ENCODE measurements around the gene CHD3. TPM values are rescaled to one million over a fixed set of nuclear protein-coding genes. Genes with fewer than 3 reads are reported as not detected.

Gene CHD3
- total and polyA plus RNA-seq, 2 of the 13 experiments (the other 11 are each of a cell fraction or from before 2014, with no cell fraction given), result 2.7 to 3.7 TPM

- TF ChIP-seq RFX3 (CRISPR knock-in tag; IDR thresholded peaks at IDR 0.05) (no peak), ZBTB33 (CRISPR knock-in tag; IDR thresholded peaks at IDR 0.05) (no peak), TCF7 (IDR thresholded peaks at IDR 0.05; ENCODE audit: low read depth) (no peak), SPEN (CRISPR knock-in tag; IDR thresholded peaks at IDR 0.05; ENCODE audit: low read depth) (no peak), ZNF569 (CRISPR knock-in tag; IDR thresholded peaks at IDR 0.05; ENCODE audit: borderline replicate concordance) (no peak), ZNF788 (CRISPR knock-in tag; IDR thresholded peaks at IDR 0.05; ENCODE audit: borderline replicate concordance) (no peak), RAD51 (IDR thresholded peaks at IDR 0.05; ENCODE audit: borderline replicate concordance) (no peak), NFATC3 (CRISPR knock-in tag; IDR thresholded peaks at IDR 0.05) (0 out of 2 replicates have a peak, but pooled peaks have one; percentile 57), ZNF781 (CRISPR knock-in tag; IDR thresholded peaks at IDR 0.05; ENCODE audit: borderline replicate concordance, not compliant biosample characterization) (no peak), TBL1XR1 (IDR thresholded peaks at IDR 0.05; ENCODE audit: borderline replicate concordance, low read length, partially characterized antibody) (no peak), ZNF317 (CRISPR knock-in tag; IDR thresholded peaks at IDR 0.05) (no peak), ATF1 (CRISPR knock-in tag; IDR thresholded peaks at IDR 0.05) (peak; percentile 75), ZNF326 (CRISPR knock-in tag; IDR thresholded peaks at IDR 0.05; ENCODE audit: borderline replicate concordance) (no peak), HMGA1 (CRISPR knock-in tag; conservative IDR thresholded peaks at IDR 0.05) (no peak), ZNF879 (CRISPR knock-in tag; IDR thresholded peaks at IDR 0.05) (no peak), NFE2 (CRISPR knock-in tag; IDR thresholded peaks at IDR 0.05) (no peak), RXRB (CRISPR knock-in tag; IDR thresholded peaks at IDR 0.05; ENCODE audit: borderline replicate concordance) (peak; percentile 29; the same call in 1 of the 2 replicates), HIVEP1 (CRISPR knock-in tag; IDR thresholded peaks at IDR 0.05) (peak; percentile 99), RCOR2 (CRISPR knock-in tag; IDR thresholded peaks at IDR 0.05) (no peak), ZBTB26 (CRISPR knock-in tag; IDR thresholded peaks at IDR 0.05; ENCODE audit: borderline replicate concordance) (no peak), ZNF768 (CRISPR knock-in tag; IDR thresholded peaks at IDR 0.05) (no peak), TEAD2 (CRISPR knock-in tag; IDR thresholded peaks at IDR 0.05) (no peak), ATM (IDR thresholded peaks at IDR 0.05; ENCODE audit: borderline replicate concordance) (no peak), ZNF761 (CRISPR knock-in tag; conservative IDR thresholded peaks at IDR 0.05) (peak; percentile 82), CC2D1A (CRISPR knock-in tag; IDR thresholded peaks at IDR 0.05) (no peak), ZNF563 (CRISPR knock-in tag; IDR thresholded peaks at IDR 0.05) (no peak), ZNF3 (CRISPR knock-in tag; IDR thresholded peaks at IDR 0.05) (no peak), ZSCAN20 (CRISPR knock-in tag; IDR thresholded peaks at IDR 0.05; ENCODE audit: borderline replicate concordance) (no peak), STAT5B (CRISPR knock-in tag; IDR thresholded peaks at IDR 0.05) (no peak), JARID2 (CRISPR knock-in tag; IDR thresholded peaks at IDR 0.05; ENCODE audit: insufficient replicate concordance) (no peak), ZNF558 (CRISPR knock-in tag; IDR thresholded peaks at IDR 0.05; ENCODE audit: borderline replicate concordance) (peak; percentile 65; the same call in 1 of the 2 replicates), ELF3 (CRISPR knock-in tag; IDR thresholded peaks at IDR 0.05) (no peak)
Observed at GRCh38 chr17:7843536-7844291, 44.9 kb upstream of the CHD3 start (continued).
